Activated T-cell treated with anti-CD3 and anti-CD28 coated beads, Interleukin-2, amount 50 U/mL, for 24 hours (primary cell): ENCODE data around the gene PIBF1.
"Not testable (repeated sequence)": the region's sequence is repeated elsewhere in the genome, so short reads cannot be mapped to it uniquely, and the experiment has no call there.

Experiments
- DNase-seq: peaks from one replicate; pipeline ENCODE4 v3.0.0-alpha.2; 2020
- H3K27ac Mint-ChIP-seq: 2 replicates; pipeline ENCODE4 v1.8.0; 2020; ENCODE audit warnings: mild to moderate bottlenecking, mixed read lengths
- H3K27me3 Mint-ChIP-seq: 2 replicates; pipeline ENCODE4 v1.8.0; 2020; ENCODE audit warnings: mixed read lengths
- H3K36me3 Mint-ChIP-seq: 2 replicates; pipeline ENCODE4 v1.8.0; 2020; ENCODE audit warnings: low read depth, mixed read lengths
- H3K4me1 Mint-ChIP-seq: 2 replicates; pipeline ENCODE4 v1.8.0; 2020; ENCODE audit warnings: low read depth, mixed read lengths
- H3K4me3 Mint-ChIP-seq: 2 replicates; pipeline ENCODE4 v1.8.0; 2020; ENCODE audit warnings: mild to moderate bottlenecking, moderate library complexity, mixed read lengths
- H3K9me3 Mint-ChIP-seq: 2 replicates; pipeline ENCODE4 v1.8.0; 2020; ENCODE audit warnings: mixed read lengths

Gene PIBF1

DNA sequence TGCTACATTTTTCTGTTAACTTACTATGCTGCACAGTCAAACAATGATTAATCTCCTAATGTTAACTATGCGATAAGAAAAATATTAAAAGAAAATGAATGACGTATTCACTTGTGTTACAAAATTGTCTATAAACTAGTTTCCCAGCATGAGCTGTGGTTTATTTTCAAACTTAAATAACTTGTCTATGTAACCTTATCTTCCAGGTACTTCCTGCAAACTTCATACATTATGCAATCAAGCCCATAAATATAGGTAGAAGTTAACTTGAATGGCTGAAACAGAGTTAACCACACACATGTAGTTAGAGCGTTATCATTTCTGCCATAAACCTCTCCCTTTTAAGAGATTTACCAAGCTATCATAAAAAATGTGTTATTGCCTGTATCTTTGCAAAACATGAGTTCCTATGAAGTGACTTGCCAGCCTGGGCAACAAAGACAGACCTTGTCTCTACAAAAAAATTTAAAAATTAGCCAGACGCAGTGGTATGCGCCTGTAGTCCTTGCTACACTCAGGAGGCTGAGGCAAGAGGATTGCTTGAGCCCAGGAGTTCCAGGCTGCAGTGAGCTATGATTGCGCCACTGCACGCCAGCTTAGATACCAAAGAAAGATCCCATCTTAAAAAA, 259.1 kb downstream of the PIBF1 start:
- Mint-ChIP-seq H3K4me1 (no peaks in the 10 kb centered on the region), H3K27ac (no peak overlapping the region), H3K27me3 (no peaks in the 10 kb centered on the region), H3K36me3 (no peaks in the 10 kb centered on the region), H3K9me3 (no peaks in the 10 kb centered on the region), H3K4me3 (no peak overlapping the region)
- no peak for DNase-seq

DNA sequence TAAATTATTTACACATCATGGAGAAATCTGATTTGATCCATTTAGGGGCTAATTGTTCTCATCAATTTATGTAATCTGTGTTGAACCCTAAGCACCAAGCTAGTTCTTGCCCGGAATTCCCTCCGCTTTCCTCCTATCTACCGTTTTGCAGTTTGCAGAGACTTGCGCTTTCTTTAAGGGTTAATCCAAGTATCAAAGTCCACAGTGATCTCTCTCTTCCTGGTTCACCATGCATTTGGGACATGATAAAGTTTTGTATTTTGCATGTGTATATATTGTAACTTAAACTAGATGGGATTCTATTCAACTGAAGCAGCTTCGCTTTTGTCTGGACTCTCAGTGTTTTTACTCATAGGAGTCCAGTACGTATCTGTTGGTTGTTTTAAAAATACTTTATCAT, 263.1 kb downstream of the PIBF1 start:
- H3K4me3 Mint-ChIP-seq, result no peak overlapping the region
- no peaks in the 10 kb centered on the region for H3K4me1 Mint-ChIP-seq
- H3K27me3 Mint-ChIP-seq, result no peaks in the 10 kb centered on the region
- H3K36me3 Mint-ChIP-seq, result no peaks in the 10 kb centered on the region
- H3K9me3 Mint-ChIP-seq, result no peaks in the 10 kb centered on the region
- no peak overlapping the region for H3K27ac Mint-ChIP-seq
- DNase-seq, result no peak

DNA sequence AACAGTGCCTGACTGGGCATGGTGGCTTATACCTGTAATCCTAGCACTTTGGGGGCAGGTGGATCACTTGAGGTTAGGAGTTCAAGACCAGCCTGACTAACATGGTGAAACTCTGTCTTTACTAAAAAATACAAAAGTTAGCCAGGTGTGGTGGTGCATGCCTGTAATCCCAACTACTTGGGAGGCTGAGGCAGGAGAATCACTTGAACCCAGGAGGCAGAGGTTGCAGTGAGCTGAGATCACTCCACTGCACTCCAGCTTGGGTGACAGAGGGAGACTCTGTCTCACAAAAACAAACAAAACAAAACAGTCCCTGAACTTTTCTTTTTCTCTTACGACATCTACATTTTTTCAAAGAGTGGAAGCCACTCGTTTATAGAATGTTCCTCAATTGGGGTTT, 266.7 kb downstream of the PIBF1 start:
- not testable (repeated sequence) for H3K4me1 Mint-ChIP-seq, H3K27me3 Mint-ChIP-seq, H3K9me3 Mint-ChIP-seq, H3K27ac Mint-ChIP-seq, H3K4me3 Mint-ChIP-seq, DNase-seq, H3K36me3 Mint-ChIP-seq

GRCh38 chr13:73054712-73055111, 272.8 kb downstream of the PIBF1 start:
- DNase-seq, result no peak
- peaks cover 12% of the 10 kb centered on the region for H3K4me1 Mint-ChIP-seq
- H3K9me3 Mint-ChIP-seq, result no peaks in the 10 kb centered on the region
- no peak overlapping the region for H3K4me3 Mint-ChIP-seq
- H3K27ac Mint-ChIP-seq, result no peak overlapping the region
- H3K36me3 Mint-ChIP-seq, result no peaks in the 10 kb centered on the region
- H3K27me3 Mint-ChIP-seq, result peaks cover 47% of the 10 kb centered on the region

- Mint-ChIP-seq H3K27ac (no peak overlapping the region), H3K9me3 (no peaks in the 10 kb centered on the region), H3K4me1 (peaks cover 23% of the 10 kb centered on the region), H3K36me3 (no peaks in the 10 kb centered on the region), H3K27me3 (peaks cover 52% of the 10 kb centered on the region), H3K4me3 (no peak overlapping the region)
- DNase-seq, result no peak
Observed at GRCh38 chr13:73055813-73056564, 274.1 kb downstream of the PIBF1 start.

- Mint-ChIP-seq H3K27me3 (peaks cover 47% of the 10 kb centered on the region), H3K4me3 (no peak overlapping the region), H3K36me3 (no peaks in the 10 kb centered on the region)
Observed at GRCh38 chr13:73056565-73056962, 274.6 kb downstream of the PIBF1 start.

GRCh38 chr13:73057284-73058063, 275.5 kb downstream of the PIBF1 start:
- H3K27me3 Mint-ChIP-seq, result peaks cover 47% of the 10 kb centered on the region
- H3K4me3 Mint-ChIP-seq, result no peak overlapping the region
- no peak for DNase-seq
- no peak overlapping the region for H3K27ac Mint-ChIP-seq
- H3K9me3 Mint-ChIP-seq, result no peaks in the 10 kb centered on the region
- H3K4me1 Mint-ChIP-seq, result peaks cover 23% of the 10 kb centered on the region
- peaks cover 3% of the 10 kb centered on the region for H3K36me3 Mint-ChIP-seq

More at GRCh38 chr13:73056565-73056962, 274.6 kb downstream of the PIBF1 start:
- H3K27ac Mint-ChIP-seq, result no peak overlapping the region
- DNase-seq, result no peak
- H3K9me3 Mint-ChIP-seq, result no peaks in the 10 kb centered on the region
- peaks cover 23% of the 10 kb centered on the region for H3K4me1 Mint-ChIP-seq

DNA sequence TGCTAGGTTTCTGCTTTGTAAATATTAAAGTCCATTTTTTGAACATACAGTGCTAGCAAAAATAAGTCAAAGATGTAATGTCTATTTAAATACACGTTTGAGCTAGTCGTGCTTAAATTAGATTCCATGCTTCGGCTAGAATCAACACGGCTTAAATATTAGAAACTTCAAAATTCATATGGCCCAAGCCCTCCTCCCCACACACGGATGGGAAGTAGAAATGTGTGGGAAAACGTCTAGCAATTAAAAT, 276.1 kb downstream of the PIBF1 start:
- Mint-ChIP-seq H3K9me3 (no peaks in the 10 kb centered on the region), H3K4me1 (peaks cover 23% of the 10 kb centered on the region), H3K36me3 (peaks cover 3% of the 10 kb centered on the region), H3K27me3 (peaks cover 47% of the 10 kb centered on the region), H3K27ac (no peak overlapping the region), H3K4me3 (peak overlapping the region; percentile 75)
- DNase-seq, result no peak

- H3K36me3 Mint-ChIP-seq, result peaks cover 3% of the 10 kb centered on the region
- peaks cover 23% of the 10 kb centered on the region for H3K4me1 Mint-ChIP-seq
- peaks cover 47% of the 10 kb centered on the region for H3K27me3 Mint-ChIP-seq
- peak overlapping the region; percentile 75 for H3K4me3 Mint-ChIP-seq
- H3K9me3 Mint-ChIP-seq, result no peaks in the 10 kb centered on the region
- no peak for DNase-seq
- no peak overlapping the region for H3K27ac Mint-ChIP-seq
Observed at GRCh38 chr13:73058432-73058735, 276.5 kb downstream of the PIBF1 start.

DNA sequence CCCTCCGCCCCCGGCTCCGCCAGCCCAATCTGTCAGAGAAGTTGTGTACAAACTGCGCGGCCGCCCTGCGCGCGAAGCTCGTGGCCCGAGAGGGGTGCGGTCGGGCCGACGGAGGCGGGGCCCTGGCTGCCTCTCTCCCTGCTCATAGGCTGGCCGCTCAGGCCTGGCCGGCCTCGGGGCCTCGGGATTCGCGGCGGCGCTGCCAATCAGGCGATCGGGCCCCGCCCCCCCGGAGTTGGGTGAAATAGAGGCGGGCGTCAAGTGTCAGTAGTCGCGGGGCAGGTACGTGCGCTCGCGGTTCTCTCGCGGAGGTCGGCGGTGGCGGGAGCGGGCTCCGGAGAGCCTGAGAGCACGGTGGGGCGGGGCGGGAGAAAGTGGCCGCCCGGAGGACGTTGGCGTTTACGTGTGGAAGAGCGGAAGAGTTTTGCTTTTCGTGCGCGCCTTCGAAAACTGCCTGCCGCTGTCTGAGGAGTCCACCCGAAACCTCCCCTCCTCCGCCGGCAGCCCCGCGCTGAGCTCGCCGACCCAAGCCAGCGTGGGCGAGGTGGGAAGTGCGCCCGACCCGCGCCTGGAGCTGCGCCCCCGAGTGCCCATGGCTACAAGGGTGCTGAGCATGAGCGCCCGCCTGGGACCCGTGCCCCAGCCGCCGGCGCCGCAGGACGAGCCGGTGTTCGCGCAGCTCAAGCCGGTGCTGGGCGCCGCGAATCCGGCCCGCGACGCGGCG, 277.0 kb downstream of the PIBF1 start, which contains the start of gene KLF5:
KLF5 (plus strand) TSS at position 270 of the 724 bp plus-strand sequence; CDS start at position 593, 323 bp downstream.
- peak; percentile 97 for DNase-seq
- Mint-ChIP-seq H3K4me1 (peaks cover 23% of the 10 kb centered on the region), H3K9me3 (no peaks in the 10 kb centered on the region), H3K27me3 (peaks cover 47% of the 10 kb centered on the region), H3K27ac (peak within 1 kb of the TSS; percentile 82), H3K4me3 (peak within 1 kb of the TSS; percentile 75), H3K36me3 (peaks cover 3% of the 10 kb centered on the region)

GRCh38 chr13:73059460-73060250, 277.7 kb downstream of the PIBF1 start:
- Mint-ChIP-seq H3K4me1 (peaks cover 23% of the 10 kb centered on the region), H3K27ac (no peak overlapping the region), H3K27me3 (peaks cover 45% of the 10 kb centered on the region), H3K36me3 (peaks cover 5% of the 10 kb centered on the region), H3K9me3 (no peaks in the 10 kb centered on the region), H3K4me3 (peak overlapping the region; percentile 75)
- DNase-seq, result peak; percentile 65

- H3K4me1 Mint-ChIP-seq, result peaks cover 23% of the 10 kb centered on the region
Observed at GRCh38 chr13:73060251-73061160, 278.6 kb downstream of the PIBF1 start.

GRCh38 chr13:73061473-73061872, 279.5 kb downstream of the PIBF1 start:
- H3K36me3 Mint-ChIP-seq, result peaks cover 5% of the 10 kb centered on the region
- no peak overlapping the region for H3K4me3 Mint-ChIP-seq
- no peak overlapping the region for H3K27ac Mint-ChIP-seq
- no peaks in the 10 kb centered on the region for H3K9me3 Mint-ChIP-seq
- no peak for DNase-seq
- peaks cover 32% of the 10 kb centered on the region for H3K27me3 Mint-ChIP-seq
- peaks cover 23% of the 10 kb centered on the region for H3K4me1 Mint-ChIP-seq

More at GRCh38 chr13:73060251-73061160, 278.6 kb downstream of the PIBF1 start:
- peaks cover 5% of the 10 kb centered on the region for H3K36me3 Mint-ChIP-seq
- no peaks in the 10 kb centered on the region for H3K9me3 Mint-ChIP-seq
- DNase-seq, result no peak
- H3K27me3 Mint-ChIP-seq, result peaks cover 40% of the 10 kb centered on the region
- H3K4me3 Mint-ChIP-seq, result peak overlapping the region; percentile 75
- no peak overlapping the region for H3K27ac Mint-ChIP-seq
